ENCODE results near the gene LRBA.

DNA sequence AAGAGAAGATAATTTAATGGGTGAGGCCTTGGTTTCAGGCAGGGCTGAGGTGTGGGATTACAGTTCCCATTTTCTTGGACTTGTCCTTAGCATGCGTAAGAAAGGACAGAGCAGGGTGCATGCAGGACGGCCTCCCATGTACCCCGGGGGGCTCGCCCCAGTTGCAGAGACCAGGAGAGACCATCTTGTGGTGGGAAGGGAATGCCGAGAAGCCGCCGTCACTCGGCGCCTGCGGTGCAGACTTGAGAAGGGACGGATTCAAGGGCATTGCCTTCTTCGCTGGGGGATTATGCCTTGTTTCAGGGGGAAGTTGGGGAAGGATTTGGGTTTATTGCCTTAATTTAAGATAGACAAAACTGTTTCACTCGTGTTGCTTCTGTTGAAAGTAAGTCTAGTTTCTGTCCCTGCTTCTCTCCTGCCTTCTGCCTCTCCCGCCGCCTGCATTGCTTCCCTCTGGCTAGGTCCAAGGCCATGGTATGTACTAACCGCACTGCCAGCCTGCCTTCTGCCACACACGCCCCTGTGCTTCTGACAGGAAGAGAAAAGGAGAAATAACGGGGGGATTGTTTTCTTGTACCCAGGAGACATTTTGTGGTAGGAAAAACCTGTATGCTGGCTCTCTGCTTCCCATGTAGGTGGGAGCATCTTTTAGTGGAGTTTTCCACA is 761.0 kb downstream of the LRBA start:
- TF ChIP-seq, protein P1, sequence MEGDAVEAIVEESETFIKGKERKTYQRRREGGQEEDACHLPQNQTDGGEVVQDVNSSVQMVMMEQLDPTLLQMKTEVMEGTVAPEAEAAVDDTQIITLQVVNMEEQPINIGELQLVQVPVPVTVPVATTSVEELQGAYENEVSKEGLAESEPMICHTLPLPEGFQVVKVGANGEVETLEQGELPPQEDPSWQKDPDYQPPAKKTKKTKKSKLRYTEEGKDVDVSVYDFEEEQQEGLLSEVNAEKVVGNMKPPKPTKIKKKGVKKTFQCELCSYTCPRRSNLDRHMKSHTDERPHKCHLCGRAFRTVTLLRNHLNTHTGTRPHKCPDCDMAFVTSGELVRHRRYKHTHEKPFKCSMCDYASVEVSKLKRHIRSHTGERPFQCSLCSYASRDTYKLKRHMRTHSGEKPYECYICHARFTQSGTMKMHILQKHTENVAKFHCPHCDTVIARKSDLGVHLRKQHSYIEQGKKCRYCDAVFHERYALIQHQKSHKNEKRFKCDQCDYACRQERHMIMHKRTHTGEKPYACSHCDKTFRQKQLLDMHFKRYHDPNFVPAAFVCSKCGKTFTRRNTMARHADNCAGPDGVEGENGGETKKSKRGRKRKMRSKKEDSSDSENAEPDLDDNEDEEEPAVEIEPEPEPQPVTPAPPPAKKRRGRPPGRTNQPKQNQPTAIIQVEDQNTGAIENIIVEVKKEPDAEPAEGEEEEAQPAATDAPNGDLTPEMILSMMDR (IDR thresholded peaks at IDR 0.05; ENCODE audit: low read depth, low read length, poor library complexity, severe bottlenecking) = no peak
- no peak for TF ChIP-seq EZH2phosphoT487 (IDR thresholded peaks at IDR 0.05; ENCODE audit: borderline replicate concordance, low read length)
